ENCODE data around the gene ATG10. TPM values are rescaled to one million over a fixed set of nuclear protein-coding genes. Genes with fewer than 3 reads are reported as not detected.

The ATG10 gene
- total RNA-seq, 2 donors from 2014 or later: 3.2 to 16.7 TPM

DNA sequence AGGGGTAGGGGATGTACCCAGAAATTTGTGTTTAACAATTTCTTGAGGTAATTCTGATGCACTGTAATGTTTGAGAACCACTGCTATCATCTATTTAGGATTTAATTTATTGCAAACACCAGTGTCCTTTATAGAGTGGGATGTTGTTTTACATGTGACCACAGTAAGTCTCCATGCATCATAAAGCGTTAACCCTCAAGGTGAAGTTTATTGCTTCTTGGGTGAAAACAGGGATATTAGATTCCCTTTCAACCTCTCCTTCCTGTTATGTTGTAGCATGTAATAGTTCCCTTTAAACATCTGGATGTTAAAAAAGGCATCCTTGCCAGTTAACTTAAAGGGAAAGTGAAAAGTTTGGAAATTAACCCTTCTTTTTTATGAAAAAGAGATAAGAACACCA is 35.8 kb upstream of the ATG10 start:
- intact Hi-C loops (cut with DNase I): no loop called here
- no peaks in the 10 kb centered on the region for H3K4me1 ChIP-seq (replicated peaks)
- no peak for DNase-seq (ENCODE audit: low spot score)
- H3K27me3 ChIP-seq (replicated peaks; ENCODE audit: insufficient read depth): no peaks in the 10 kb centered on the region
- no peak overlapping the region for H3K4me3 ChIP-seq
- 30% methylated on average over 1 of the region's 1 CpG for WGBS
- TF ChIP-seq, protein P1, sequence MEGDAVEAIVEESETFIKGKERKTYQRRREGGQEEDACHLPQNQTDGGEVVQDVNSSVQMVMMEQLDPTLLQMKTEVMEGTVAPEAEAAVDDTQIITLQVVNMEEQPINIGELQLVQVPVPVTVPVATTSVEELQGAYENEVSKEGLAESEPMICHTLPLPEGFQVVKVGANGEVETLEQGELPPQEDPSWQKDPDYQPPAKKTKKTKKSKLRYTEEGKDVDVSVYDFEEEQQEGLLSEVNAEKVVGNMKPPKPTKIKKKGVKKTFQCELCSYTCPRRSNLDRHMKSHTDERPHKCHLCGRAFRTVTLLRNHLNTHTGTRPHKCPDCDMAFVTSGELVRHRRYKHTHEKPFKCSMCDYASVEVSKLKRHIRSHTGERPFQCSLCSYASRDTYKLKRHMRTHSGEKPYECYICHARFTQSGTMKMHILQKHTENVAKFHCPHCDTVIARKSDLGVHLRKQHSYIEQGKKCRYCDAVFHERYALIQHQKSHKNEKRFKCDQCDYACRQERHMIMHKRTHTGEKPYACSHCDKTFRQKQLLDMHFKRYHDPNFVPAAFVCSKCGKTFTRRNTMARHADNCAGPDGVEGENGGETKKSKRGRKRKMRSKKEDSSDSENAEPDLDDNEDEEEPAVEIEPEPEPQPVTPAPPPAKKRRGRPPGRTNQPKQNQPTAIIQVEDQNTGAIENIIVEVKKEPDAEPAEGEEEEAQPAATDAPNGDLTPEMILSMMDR (IDR thresholded peaks at IDR 0.05): no peak
- TF ChIP-seq POLR2AphosphoS5 (IDR thresholded peaks at IDR 0.05) (no peak), POLR2A (IDR thresholded peaks at IDR 0.05) (no peak)
- no peaks in the 10 kb centered on the region for H3K9me3 ChIP-seq
- no peak overlapping the region for H3K27ac ChIP-seq
- H3K36me3 ChIP-seq: no peaks in the 10 kb centered on the region

- intact Hi-C loops (cut with DNase I): no loop called here
- Histone ChIP-seq H3K9me3 (no peaks in the 10 kb centered on the region), H3K36me3 (no peaks in the 10 kb centered on the region), H3K4me3 (no peak overlapping the region), H3K4me1 (replicated peaks) (no peaks in the 10 kb centered on the region), H3K27ac (no peak overlapping the region), H3K27me3 (replicated peaks; ENCODE audit: insufficient read depth) (no peaks in the 10 kb centered on the region)
- no peak for DNase-seq (ENCODE audit: low spot score)
- TF ChIP-seq POLR2AphosphoS5 (IDR thresholded peaks at IDR 0.05) (no peak), POLR2A (IDR thresholded peaks at IDR 0.05) (no peak)
- TF ChIP-seq, protein P1 (IDR thresholded peaks at IDR 0.05): no peak
Measured at GRCh38 chr5:81936750-81937149, 35.1 kb upstream of the ATG10 start.

DNA sequence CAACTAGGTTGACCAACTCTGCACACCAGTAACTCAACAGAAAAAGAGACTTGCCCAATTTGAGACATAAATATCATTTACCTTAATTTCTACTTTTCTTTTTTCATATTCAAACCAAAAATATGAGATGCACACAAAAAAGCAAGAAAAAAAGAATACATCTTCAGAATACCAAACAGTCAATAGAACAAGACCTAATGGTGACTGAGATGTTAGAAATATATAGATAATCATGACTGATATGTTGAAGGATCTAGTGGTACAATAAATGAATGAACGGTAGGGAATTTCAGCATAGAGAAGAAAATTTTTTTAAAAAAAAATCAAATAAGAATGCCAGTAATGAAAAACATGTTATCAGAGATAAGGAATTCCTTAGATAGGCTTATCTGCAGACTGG is 29.1 kb upstream of the ATG10 start:
- WGBS: 100% methylated on average over 1 of the region's 1 CpG
- no peak for DNase-seq (ENCODE audit: low spot score)
- no peak overlapping the region for H3K27ac ChIP-seq

DNA sequence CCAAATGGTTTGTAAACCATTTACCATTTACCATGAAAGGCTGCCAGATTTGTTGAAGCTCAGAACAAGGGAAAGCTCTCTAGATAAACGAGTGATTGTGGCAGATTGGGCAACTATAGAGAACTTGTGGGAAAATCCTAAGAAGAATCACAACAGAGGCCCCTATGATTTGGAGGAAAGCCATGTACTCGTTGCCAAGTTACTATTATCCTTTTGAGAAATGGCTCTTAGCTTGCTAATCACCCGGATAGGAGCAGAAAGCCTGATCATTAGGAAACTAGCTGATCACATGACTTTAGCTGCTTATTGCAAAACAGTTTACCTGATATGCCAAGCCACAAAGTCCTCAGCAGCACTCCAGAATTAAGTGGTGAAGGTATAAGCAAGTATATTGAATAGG is 23.5 kb upstream of the ATG10 start:
- no peaks in the 10 kb centered on the region for H3K27me3 ChIP-seq (replicated peaks; ENCODE audit: insufficient read depth)
- no peaks in the 10 kb centered on the region for H3K4me1 ChIP-seq (replicated peaks)
- H3K27ac ChIP-seq: no peak overlapping the region
- H3K36me3 ChIP-seq: no peaks in the 10 kb centered on the region
- WGBS: 69% methylated on average over 3 of the region's 3 CpGs
- no peak overlapping the region for H3K4me3 ChIP-seq
- TF ChIP-seq, protein P1 (IDR thresholded peaks at IDR 0.05): no peak
- no peak for TF ChIP-seq POLR2A (IDR thresholded peaks at IDR 0.05)
- no peak for TF ChIP-seq POLR2AphosphoS5 (IDR thresholded peaks at IDR 0.05)
- no peak for DNase-seq (ENCODE audit: low spot score)
- intact Hi-C loops (cut with DNase I): no loop called here
- H3K9me3 ChIP-seq: no peaks in the 10 kb centered on the region

More for the DNA sequence above, 29.1 kb upstream of the ATG10 start:
- Histone ChIP-seq H3K27me3 (replicated peaks; ENCODE audit: insufficient read depth) (no peaks in the 10 kb centered on the region), H3K4me1 (replicated peaks) (no peaks in the 10 kb centered on the region), H3K9me3 (no peaks in the 10 kb centered on the region), H3K36me3 (no peaks in the 10 kb centered on the region), H3K4me3 (no peak overlapping the region)
- intact Hi-C loops (cut with DNase I): no loop called here
- TF ChIP-seq POLR2AphosphoS5 (IDR thresholded peaks at IDR 0.05) (no peak), POLR2A (IDR thresholded peaks at IDR 0.05) (no peak)
- TF ChIP-seq, protein P1 (IDR thresholded peaks at IDR 0.05): no peak

- intact Hi-C loops (cut with DNase I): no loop called here
- no peaks in the 10 kb centered on the region for H3K27me3 ChIP-seq (replicated peaks; ENCODE audit: insufficient read depth)
- H3K27ac ChIP-seq: no peak overlapping the region
- TF ChIP-seq, protein P1 (IDR thresholded peaks at IDR 0.05): no peak
- TF ChIP-seq POLR2A (IDR thresholded peaks at IDR 0.05): no peak
- no peak for TF ChIP-seq POLR2AphosphoS5 (IDR thresholded peaks at IDR 0.05)
- 93% methylated on average over 3 of the region's 3 CpGs for WGBS
- no peak overlapping the region for H3K4me3 ChIP-seq
- H3K9me3 ChIP-seq: no peaks in the 10 kb centered on the region
- no peaks in the 10 kb centered on the region for H3K4me1 ChIP-seq (replicated peaks)
- no peaks in the 10 kb centered on the region for H3K36me3 ChIP-seq
- no peak for DNase-seq (ENCODE audit: low spot score)
Measured at GRCh38 chr5:81949462-81949861, 22.4 kb upstream of the ATG10 start.

Data from prostate gland (tissue), 2 donors.